Measurements from ENCODE around the gene CALML5.

Gene CALML5

GRCh38 chr10:5532618-5533097, 33.3 kb upstream of the CALML5 start:
- no peak for DNase-seq

- DNase-seq: no peak
Observed at GRCh38 chr10:5532307-5532605, 32.9 kb upstream of the CALML5 start.

GRCh38 chr10:5531558-5532306, 32.4 kb upstream of the CALML5 start:
- DNase-seq: no peak

GRCh38 chr10:5530846-5531557, 31.6 kb upstream of the CALML5 start:
- DNase-seq: no peak

GRCh38 chr10:5530412-5530806, 31.0 kb upstream of the CALML5 start:
- DNase-seq: no peak

DNA sequence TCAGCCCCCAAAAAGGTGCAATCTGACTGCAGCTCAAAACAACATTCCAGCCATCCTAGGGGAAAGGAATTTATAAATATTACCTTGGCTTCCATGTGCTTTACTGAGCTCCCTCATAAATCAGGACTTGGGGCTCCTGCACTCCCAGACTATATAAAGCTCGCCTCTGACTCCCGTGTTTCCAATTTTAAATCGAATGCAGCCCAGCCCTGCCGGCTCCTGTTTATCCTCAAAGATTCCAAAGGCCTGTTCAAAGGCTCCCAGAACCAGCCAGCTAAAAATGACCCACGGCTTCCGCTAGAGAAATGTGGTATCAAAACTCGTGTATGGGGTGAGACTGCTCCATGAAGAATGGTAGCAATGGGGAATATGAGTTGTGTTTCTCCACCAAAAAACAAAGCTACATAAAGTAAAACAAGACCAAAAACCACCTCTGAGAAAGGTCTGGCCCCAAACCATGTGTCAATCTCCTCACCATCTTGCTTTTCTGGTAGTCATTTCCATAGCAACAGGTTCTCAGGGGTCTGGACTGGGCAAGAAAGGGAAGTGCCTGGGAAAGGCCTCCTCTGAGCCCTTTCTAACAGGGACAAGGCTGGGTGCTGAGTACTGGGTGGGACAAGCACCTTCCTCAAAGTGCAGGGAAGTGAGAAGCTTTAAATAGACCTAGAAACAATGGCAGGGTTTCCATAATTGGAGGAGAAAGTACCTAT, 30.5 kb upstream of the CALML5 start:
- DNase-seq: no peak

GRCh38 chr10:5528989-5529701, 29.8 kb upstream of the CALML5 start:
- no peak for DNase-seq

GRCh38 chr10:5527332-5528200, 28.2 kb upstream of the CALML5 start:
- no peak for DNase-seq

GRCh38 chr10:5526691-5527331, 27.4 kb upstream of the CALML5 start:
- no peak for DNase-seq

DNA sequence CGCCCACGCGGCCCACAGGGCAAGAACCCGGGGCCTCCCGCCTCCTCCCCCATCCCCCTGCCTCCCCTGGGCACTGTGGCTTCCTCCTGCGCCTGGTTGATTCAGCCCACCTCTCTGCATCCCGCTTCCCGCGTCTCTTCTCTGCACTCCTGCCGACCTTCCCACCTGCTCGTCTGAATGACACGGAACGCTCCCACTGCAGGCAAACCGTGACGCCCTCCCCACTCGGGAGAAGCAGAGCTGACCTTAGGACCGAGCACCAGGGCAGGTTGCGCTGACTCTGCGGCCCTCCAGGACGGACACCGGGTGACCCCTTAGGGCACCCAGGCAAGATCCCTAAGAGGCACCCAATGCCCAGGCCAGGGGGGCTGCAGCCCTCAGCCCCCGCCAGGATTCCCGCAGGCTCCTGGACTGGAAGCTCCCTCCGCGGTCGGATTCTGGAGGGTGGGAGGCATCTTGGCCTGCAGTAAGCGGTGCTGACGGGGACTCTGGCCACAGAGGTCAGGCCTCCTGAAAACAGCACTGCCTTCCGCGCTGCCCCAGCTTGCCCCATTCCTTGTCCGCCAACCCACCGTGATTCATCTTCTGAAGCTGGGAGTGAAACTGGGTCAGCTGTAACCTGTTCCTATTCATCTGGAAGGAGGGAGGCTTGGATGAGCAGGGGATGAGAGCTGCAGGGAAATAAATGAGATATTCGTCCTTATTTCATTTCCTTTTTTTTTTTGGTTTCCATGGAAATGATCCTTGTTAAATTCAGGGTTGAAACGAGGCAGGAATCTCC, 26.4 kb upstream of the CALML5 start:
- DNase-seq: no peak

GRCh38 chr10:5524641-5525560, 25.5 kb upstream of the CALML5 start, which contains the start of gene CALML3:
CALML3 (plus strand) TSS chr10:5524961; CDS start chr10:5525086, 125 bp downstream.
- DNase-seq: no peak

GRCh38 chr10:5523796-5524574, 24.6 kb upstream of the CALML5 start:
- DNase-seq: no peak

DNA sequence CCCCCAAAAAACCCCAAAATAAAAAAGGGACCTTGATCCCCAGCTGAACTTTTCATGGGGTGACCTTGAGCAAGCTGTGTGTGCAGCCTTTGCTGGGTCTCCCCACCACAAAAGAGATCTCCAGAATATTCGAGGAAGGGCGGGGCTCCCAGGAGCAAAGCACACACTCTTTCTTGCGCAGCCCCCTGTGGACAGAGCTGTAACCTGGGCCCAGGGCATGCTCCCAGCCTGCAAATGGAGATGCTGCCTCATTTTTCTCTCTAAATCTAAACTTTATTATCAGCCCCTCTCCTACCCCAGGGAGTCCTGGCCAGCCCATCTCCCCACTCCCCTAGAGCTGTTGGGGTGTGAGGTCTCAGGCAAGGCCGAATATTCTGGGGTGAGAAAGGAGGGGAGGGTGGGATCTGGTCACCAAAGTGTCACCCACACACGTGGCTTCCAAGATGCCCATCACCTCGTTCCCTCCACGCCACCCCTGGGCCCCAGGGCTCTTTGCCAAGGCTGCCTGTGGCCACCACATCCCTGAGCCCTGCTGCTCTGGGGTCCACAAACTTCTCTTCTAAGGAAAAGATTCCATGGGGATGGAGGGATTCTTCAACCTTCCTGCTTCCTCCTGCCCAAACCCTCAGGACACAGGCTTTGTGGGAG, 23.7 kb upstream of the CALML5 start:
- DNase-seq: no peak

- DNase-seq: no peak
Observed at GRCh38 chr10:5519054-5519453, 19.7 kb upstream of the CALML5 start.

DNA sequence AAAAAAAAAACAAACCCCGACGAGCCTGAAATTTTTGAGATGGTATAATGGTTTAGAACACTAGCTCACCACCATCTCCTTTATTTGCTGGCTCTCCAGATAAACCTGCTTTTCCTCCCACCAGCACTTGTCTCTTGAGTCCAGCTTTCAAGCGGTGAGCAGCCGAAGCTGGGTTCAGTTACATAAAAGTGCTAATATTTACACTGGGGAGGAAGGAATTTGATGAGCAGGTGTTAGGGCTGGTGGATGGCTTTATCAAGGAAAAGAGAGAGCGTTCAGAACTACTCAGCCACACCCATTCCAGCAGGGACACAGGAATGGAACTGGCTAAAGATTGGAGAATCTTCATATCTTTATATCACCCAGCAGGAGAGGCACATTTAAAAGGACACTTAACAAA, 18.8 kb upstream of the CALML5 start:
- no peak for DNase-seq

DNA sequence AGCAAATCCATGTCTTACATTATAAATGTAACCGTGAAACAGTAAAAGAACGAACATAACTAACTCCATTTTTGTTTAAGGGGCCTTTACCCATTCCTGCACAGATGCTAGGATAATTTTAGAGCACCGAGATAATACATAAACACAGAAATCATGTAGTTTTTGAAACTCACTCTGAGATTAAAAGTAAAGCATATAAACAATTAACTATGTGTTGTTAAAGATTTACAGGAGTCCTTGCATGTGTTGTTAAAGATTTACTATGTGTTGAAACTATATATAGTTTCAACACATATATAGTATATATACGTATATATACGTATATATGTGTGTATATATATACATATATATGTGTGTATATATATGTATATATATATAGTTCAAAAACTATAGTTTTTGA, 18.2 kb upstream of the CALML5 start:
- no peak for DNase-seq

DNA sequence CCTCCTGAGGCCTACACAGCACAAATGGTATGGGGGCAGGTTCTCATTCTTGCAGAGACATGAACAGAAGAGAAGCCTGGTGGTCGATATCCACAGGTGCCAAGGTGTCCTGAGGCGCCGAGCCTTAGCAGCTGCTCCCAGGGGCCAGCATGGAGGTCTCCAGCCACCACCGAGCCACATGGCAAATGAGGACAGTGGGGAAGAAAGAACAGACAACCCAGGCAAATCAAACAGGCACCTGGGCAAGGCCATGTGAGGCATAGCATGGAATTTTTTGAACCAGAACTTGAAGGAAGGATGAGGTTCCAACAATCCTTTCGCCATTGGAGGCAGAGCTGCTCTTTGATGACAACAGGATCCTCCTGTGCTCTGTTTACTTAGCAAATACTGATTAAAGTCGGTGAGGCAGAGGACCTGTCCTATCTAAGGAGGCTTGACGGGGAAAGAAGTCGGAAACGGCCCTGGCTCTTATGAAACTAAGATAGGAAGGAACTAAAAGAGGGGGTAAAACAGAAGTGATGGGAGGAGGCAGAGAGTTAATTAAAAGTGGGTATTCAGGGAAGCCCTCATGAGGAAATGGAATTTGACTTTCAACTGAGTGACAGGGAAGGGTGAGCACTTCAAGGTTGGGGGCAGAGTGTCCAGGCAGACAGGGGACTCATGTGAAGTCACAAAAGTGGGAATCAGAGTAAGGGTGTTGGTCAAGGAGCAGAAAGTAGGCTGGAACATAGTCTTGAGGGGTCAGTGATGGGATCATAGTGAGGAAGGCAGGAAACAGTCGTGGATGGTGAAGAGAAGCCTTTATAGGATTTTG, 16.8 kb upstream of the CALML5 start:
- no peak for DNase-seq
